GM19099 (cell line): Measurements from ENCODE around the gene TNFSF15.

Source experiments
- POLR2A ChIP-seq: IDR thresholded peaks from 3 replicates; pipeline ENCODE4 v1.6.1; 2011; ENCODE audit warnings: low read depth; ENCODE audit not compliant: insufficient read length; ENCODE audit errors: extremely low read depth

Gene TNFSF15

DNA sequence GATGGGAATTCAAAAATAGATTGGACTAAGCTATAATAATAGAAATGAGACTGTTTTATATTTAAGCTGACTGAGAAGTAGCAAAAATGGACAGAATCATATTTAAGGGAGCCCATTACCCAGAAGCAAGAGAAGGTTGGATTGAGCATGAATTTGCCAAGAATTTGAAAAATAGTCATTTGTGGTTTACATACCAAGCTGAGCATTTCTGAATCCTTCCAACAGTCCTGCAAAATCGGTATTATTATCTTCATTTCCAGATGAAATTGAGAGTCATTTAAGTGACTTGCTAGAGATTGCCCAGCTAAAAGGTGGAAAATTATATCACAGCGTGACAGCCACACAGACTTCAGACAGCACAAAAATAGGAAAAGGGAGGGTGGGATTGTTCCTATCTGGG, 48.4 kb downstream of the TNFSF15 start:
- no peak for TF ChIP-seq POLR2A

DNA sequence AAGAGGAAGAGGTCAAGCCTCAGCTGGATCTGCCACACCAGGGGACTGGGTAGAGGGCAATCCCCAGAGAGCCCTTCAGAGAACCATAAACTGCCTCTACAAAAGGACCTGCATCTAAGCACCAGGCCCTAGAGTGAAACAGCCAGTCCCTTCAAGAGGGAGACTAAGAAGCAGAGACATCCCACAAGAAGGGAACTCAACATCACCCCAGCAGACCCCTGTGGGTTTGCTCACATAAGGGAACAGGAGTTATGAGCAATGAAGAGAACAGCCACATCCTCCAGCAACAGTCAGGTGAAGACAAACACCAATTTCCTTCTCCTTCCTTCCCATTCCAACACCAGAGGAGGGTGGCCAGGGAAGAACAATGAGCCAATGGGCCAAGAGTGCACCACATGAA, 48.9 kb downstream of the TNFSF15 start:
- TF ChIP-seq POLR2A: no peak

DNA sequence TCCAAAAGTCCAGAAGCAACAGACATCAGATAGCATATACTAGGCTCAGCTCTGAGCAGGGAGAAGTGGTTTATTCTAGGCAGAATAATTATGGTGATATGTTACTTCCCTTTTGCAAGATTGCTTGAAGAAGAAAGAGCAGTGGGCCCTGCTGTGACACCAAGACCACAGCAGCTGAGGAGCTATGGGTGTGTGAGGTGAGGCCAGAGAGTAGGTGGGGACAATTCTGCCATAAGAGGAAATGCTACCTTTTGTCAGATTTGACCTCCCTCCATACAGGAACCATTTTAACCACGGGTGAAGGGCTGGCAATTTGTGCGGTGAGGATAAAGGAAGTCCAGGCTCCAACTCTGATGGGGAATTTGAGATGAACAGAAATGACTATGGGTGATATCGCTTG, 51.3 kb downstream of the TNFSF15 start:
- TF ChIP-seq POLR2A: no peak

DNA sequence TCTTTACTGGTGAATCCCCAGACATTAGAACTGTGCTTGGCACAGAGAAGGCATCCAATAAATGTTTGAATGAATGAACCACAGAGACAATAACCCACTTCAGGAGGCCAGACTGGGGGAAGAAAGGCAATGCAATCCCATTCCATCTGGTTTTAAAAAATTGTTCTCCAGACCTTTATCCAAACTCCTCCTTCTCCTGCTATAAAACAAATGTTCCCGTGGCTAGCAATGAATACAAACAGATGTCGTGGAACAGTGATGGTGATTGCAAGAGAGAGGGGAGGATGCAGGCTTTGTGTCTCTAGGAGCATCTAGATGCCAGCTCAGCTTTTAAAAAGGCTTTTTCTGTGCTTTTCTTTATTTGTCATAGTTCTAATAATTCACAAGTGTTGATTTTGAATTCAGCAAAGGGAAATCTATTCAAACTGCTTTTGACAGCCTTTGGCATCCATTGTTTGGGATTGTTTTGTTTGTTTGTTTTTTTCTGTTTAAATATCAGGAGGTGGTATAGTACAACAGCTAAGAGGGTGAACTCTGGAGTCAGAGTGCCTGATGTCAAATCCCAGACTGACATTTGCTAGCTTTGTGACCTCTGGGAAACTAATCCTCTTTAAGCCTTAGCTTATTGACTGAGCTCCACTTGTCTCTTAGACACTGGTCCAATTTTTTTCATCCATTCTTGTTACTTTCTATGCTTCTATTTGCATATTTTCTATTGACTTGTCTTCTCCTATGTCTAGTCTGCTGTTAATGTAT, 59.1 kb downstream of the TNFSF15 start:
- no peak for TF ChIP-seq POLR2A

DNA sequence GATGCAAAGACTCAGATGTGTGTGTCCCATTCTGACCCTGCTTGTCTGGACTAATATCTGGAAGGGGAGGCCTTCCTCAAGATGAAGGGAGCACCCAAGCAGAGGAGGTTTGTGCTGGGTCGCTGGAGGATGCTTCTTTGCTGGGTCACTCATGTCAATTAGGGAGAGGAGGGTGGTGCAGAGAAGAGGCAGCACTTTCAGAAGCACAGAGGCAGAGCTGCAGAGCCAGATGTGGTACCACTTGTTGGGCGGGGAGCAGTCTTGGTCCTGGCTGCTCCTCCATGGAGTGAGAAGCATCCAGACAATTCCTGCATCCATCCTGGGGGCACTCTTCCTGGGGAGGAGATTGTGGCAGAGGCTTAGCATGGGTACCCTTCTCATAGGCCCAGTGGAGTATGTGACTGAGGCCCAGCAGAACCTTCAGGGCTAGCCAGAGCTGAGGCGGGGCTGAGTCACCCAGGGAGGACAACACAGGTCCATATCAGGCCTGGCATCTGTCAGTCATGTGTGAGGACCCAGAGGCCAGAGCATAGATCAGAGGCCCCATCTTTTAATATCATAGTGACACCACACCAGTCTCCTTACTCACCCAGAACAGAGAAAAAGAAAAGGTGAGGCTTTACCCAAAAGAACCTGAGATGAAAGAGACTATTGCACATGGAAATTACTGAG, 59.8 kb downstream of the TNFSF15 start:
- TF ChIP-seq POLR2A: no peak

DNA sequence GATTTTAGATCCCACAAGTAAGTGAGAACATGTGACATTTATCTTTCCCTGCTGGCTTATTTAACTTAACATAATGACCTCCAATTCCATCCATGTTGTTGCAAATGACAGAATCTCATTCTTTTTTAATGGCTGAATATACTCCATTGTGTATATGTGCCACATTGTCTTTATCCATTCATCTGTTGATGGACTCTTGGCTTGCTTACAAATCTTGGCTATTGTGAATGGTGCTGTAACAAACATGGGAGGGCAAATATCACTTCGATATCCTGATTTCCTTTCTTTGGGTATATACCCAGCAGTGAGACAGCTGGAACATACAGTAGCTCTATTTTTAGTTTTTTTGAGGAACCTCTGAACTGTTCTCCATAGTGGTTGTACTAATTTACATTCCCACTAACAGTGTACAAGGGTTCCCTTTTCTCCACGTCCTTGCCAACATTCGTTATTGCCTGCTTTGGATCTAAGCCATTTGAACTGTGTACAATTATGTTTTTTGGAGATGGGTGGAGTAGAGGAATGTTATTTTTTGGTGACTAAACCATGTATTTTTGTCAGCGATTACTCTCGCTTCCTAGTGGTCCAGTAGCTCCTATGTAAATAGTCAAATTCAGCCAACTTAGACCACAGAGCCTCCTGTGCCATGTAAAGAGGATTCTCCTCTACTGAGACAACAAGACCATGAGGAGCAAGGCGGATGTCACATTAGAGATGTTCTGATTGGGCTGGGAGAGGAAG, 60.6 kb downstream of the TNFSF15 start:
- no peak for TF ChIP-seq POLR2A

DNA sequence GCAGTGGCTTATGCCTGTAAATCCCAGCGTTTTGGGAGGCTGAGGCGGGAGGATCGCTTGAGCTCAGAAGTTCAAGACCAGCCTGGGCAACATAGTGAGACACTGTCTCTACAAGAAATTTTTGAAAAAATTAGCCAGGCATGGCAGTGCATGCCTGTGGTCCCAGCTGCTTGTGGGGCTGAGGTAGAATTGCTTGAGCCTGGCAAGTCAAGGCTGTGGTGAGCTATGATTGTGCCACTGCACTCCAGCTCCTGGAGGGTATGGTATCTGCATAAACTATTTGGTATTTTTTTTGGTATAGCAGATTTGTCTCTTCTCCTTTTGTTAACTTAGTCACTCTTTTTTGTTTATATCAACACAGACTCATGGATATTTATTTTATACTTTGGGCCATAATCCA, 62.4 kb downstream of the TNFSF15 start:
- no peak for TF ChIP-seq POLR2A

DNA sequence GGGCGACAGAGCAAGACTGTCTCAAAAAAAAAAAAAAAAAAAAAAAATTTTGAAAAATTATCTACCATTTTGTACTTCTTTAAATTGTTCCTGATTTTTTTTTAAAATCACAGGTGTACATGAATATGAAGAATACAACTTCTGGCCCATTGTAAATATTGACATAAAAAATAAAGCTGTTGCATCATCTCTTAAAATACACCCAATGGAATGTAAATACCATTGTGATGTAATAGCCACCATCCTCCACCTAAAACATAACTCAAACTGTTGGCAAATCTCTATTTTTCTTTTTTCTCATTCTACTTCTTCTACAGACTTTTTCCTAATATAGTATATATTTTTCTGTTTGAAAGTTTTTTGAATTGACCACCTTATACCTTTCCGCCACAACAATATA, 62.9 kb downstream of the TNFSF15 start:
- no peak for TF ChIP-seq POLR2A

DNA sequence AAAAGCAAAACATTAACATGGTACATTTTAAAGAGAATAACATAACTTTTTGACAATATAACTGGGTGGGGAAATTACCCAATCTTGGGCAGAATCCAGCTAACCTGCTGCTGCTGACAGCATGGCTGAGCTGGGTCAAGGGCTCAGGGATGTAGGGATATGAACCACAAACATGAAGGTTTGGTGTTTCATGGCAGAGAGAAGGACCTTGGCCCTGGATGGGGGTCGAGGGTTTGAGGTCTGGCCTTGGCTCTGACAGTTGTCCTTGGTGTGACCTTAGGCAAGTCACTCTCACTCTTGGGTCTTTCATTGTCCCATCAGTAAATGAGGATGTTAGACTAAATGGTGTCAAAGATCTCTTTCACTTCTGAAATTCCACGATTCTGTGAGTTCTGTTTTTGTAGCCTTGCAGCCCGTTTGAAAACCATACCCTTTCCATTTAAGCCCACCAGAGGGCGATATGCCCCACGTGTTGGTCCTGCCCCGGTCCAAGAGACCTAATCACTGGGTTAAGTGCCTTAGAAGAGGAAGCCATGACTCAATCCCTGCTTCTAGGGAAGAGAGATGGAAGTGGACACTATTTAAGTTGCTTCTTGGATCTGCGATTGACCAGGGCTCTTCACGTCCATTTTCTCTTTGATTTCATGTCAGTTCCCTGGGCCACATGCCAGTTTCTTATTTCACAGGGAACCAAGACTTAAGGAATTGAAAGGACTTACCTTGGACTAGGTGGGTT, 67.1 kb downstream of the TNFSF15 start:
- no peak for TF ChIP-seq POLR2A

DNA sequence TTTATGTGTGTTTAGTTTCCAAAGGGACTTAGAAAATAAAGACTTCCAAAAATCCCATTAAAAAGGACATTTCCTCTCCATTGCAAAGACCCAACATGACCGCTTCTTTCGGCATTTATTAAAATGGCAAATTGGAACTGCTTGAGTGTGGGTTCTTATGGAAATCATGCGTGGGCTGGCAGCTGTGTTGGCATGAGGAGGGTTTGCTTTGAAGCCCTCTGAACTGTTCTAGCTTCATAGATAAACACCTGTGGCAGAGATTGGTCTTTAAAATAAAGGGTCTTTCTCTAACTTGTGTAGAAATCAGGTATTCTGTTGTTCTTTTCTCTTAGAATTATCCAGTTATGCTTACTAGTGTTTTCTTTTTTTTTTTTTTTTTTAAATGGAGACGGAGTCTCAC, 68.0 kb downstream of the TNFSF15 start:
- TF ChIP-seq POLR2A: no peak

DNA sequence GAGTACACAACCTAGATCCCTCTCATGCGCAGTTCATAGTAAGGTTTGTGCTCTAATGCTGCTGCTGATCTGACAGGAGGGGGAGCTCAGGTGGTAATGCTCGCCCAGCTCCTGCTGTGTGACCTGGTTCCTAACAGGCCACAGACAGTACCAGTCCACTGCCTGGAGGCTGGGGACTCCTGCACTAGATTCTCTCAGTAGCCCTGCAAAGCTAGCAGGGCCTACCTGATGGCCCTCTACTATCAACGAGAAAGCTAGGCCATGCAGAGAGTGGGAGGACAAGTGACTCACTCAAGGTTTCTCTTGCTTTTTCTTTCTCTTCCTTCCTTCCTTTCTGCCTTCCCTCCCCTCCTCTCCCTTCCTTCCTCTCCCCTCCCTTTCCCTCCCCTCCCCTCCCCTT, 68.7 kb downstream of the TNFSF15 start:
- TF ChIP-seq POLR2A: no peak

DNA sequence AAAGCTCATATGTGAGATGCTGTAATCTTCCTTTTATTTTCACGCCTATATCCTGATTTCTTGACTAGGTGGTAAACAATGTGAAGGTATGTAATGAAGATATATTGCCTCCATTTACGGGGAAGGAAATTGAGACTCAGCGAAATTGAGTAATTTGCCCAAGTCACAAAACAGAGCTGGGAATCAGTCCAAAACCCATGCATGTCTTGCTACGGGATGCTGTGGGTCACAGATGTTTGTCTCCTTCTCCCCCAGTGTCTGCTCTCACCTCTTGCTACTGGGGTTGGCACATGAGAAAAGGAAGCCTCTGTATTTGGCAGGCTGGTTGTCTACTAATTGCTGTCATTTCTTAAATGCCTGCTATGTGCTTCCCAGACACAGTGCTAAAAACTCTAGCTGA, 70.1 kb downstream of the TNFSF15 start:
- TF ChIP-seq POLR2A: no peak
